Natural killer cell (primary cell): Measurements from ENCODE around the gene LEUTX. TPM values are rescaled to one million over a fixed set of nuclear protein-coding genes. Genes with fewer than 3 reads are reported as not detected.
"Not testable (repeated sequence)": the region's sequence is repeated elsewhere in the genome, so short reads cannot be mapped to it uniquely, and the experiment has no call there.

Source experiments
- ATAC-seq, 3 donors: fragments of 150-1000 bp in 2 of 3; fragments of 200-7000 bp in 1 of 3; cut with Tn5 transposase; 1 replicate in 1 of 3; 2 replicates in 2 of 3; pipeline ENCODE4 v1.10.0; 2021; ENCODE audit warnings: mild to moderate bottlenecking in 2 of 3, moderate library complexity in 2 of 3
- DNase-seq, 2 donors: peaks; one replicate each; pipeline versions ENCODE4 v3.0.0 to v3.0.0-alpha.2; 2013 to 2021; ENCODE audit warnings: mixed read lengths in 1 of 2
- H3K27ac ChIP-seq: one replicate; pipeline ENCODE4 v1.5.1; 2013; ENCODE audit warnings: mild to moderate bottlenecking, low read length
- H3K27me3 ChIP-seq: one replicate; pipeline ENCODE4 v1.6.1; 2013; ENCODE audit warnings: low read length; ENCODE audit not compliant: control insufficient read depth, insufficient read depth
- H3K36me3 ChIP-seq: one replicate; pipeline ENCODE4 v1.6.1; 2013; ENCODE audit warnings: low read length; ENCODE audit not compliant: control insufficient read depth, insufficient read depth
- H3K4me1 ChIP-seq: one replicate; pipeline ENCODE4 v1.6.1; 2013; ENCODE audit warnings: low read length; ENCODE audit not compliant: control insufficient read depth, insufficient read depth
- H3K4me3 ChIP-seq: one replicate; pipeline ENCODE4 v1.5.1; 2013; ENCODE audit warnings: low read length
- H3K9me3 ChIP-seq: one replicate; pipeline ENCODE4 v1.6.1; 2013; ENCODE audit warnings: low read length; ENCODE audit not compliant: control insufficient read depth, insufficient read depth
- H3K27ac Mint-ChIP-seq, 2 donors: one replicate each; pipeline ENCODE4 v1.8.0; 2022; ENCODE audit warnings: mild to moderate bottlenecking in 2 of 2, mixed read lengths in 2 of 2, moderate library complexity in 1 of 2
- H3K27me3 Mint-ChIP-seq, 2 donors: one replicate each; pipeline ENCODE4 v1.8.0; 2022; ENCODE audit warnings: low read depth in 2 of 2, mixed read lengths in 2 of 2
- H3K36me3 Mint-ChIP-seq: one replicate; pipeline ENCODE4 v1.8.0; 2022; ENCODE audit warnings: mixed read lengths
- H3K4me1 Mint-ChIP-seq, 2 donors: one replicate each; pipeline ENCODE4 v1.8.0; 2022; ENCODE audit warnings: mixed read lengths in 2 of 2
- H3K4me3 Mint-ChIP-seq: one replicate; pipeline ENCODE4 v1.8.0; 2022; ENCODE audit warnings: mild to moderate bottlenecking, moderate library complexity, mixed read lengths
- H3K9me3 Mint-ChIP-seq, 2 donors: one replicate each; pipeline ENCODE4 v1.8.0; 2022; ENCODE audit warnings: mixed read lengths in 2 of 2
- WGBS: methylation state at CpG from one replicate; pipeline ENCODE4 v1.1.7; 2013; ENCODE audit warnings: missing lambda C conversion rate; ENCODE audit not compliant: insufficient coverage; 5-methylcytosine and 5-hydroxymethylcytosine counted together
- intact Hi-C: fragments of 100-400 bp; cut with micrococcal nuclease; formaldehyde crosslinking; loops from one replicate; pipeline ENCODE4 v1.14.2; 2022
- total RNA-seq, 4 donors: library from RNA; stranded (reverse); fragments of 120-200 nt in 1 of 4; gene quantifications; one replicate each; pipeline versions ENCODE4 v1.2.3 to v1.2.4, GENCODE V29; 2013 to 2022
- TF ChIP-seq, protein P1 (sequence below): fragments of 200-600 bp; IDR thresholded peaks from one replicate; pipeline ENCODE4 v1.8.0; 2022; ENCODE audit warnings: antibody characterized with exemption

The LEUTX gene
- total RNA-seq, 3 donors from 2014 or later (not counting 1 experiment from before 2014, with no cell fraction given), result not detected

DNA sequence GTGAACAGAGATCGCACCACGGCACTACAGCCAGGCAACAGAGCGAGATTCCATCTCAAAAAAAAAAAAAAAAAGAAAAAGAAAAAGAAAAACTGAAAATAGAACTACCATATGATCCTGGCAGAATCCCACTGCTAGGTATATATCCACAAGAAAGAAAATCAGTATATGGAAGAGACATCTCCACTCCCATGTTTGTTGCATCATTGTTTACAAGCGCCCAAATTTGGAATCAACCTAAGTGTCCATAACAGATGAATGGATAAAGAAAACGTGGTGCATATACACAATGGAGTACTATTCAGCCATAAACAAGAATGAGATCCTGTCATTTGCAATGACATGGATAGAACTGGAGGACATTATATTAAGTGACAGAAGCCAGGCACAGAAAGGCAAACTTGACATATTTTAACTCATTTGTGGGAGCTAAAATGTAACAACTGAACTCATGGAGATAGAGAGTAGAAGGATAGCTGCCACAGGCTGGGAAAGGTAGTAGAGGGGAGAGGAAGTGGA is 29.3 kb downstream of the LEUTX start:
- TF ChIP-seq, protein P1, sequence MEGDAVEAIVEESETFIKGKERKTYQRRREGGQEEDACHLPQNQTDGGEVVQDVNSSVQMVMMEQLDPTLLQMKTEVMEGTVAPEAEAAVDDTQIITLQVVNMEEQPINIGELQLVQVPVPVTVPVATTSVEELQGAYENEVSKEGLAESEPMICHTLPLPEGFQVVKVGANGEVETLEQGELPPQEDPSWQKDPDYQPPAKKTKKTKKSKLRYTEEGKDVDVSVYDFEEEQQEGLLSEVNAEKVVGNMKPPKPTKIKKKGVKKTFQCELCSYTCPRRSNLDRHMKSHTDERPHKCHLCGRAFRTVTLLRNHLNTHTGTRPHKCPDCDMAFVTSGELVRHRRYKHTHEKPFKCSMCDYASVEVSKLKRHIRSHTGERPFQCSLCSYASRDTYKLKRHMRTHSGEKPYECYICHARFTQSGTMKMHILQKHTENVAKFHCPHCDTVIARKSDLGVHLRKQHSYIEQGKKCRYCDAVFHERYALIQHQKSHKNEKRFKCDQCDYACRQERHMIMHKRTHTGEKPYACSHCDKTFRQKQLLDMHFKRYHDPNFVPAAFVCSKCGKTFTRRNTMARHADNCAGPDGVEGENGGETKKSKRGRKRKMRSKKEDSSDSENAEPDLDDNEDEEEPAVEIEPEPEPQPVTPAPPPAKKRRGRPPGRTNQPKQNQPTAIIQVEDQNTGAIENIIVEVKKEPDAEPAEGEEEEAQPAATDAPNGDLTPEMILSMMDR, result no peak
- Mint-ChIP-seq H3K4me3 (no peak overlapping the region), H3K9me3 (no peaks in the 10 kb centered on the region), H3K27ac (no peak overlapping the region), H3K27me3 (peaks cover 0 to 2% of the 10 kb centered on the region in 2 donors), H3K36me3 (no peaks in the 10 kb centered on the region), H3K4me1 (no peaks in the 10 kb centered on the region)
- Histone ChIP-seq H3K4me1 (no peaks in the 10 kb centered on the region), H3K27ac (no peak overlapping the region), H3K9me3 (no peaks in the 10 kb centered on the region), H3K4me3 (no peak overlapping the region), H3K36me3 (no peaks in the 10 kb centered on the region), H3K27me3 (no peaks in the 10 kb centered on the region)
- WGBS, result 84% methylated on average over 3 of the region's 5 CpGs
- no peak for DNase-seq
- ATAC-seq, result no peak
- intact Hi-C loops, result no loop called here

DNA sequence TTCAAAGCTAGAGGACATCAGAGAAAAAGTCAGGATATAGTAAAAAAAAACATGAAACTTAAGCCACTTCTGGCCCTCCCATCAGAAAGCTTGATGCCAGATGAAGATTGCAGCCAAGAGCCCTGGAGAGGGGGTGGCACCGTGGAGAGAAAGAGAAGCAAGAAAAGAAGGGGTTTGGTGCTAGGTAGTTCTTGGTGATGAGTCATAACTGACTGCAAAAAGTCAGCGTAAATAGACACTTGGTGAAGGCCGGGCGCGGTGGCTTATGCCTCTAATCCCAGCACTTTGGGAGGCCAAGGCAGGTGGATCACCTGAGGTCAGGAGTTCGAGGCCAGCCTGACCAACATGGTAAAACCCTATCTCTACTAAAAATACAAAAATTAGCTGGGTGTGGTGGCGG is 30.0 kb downstream of the LEUTX start:
- H3K4me3 ChIP-seq, H3K36me3 Mint-ChIP-seq, H3K27me3 ChIP-seq, DNase-seq, H3K27ac ChIP-seq, H3K27me3 Mint-ChIP-seq, H3K4me1 ChIP-seq, intact Hi-C loops, H3K27ac Mint-ChIP-seq, H3K36me3 ChIP-seq, ATAC-seq, H3K9me3 ChIP-seq, H3K4me3 Mint-ChIP-seq, H3K4me1 Mint-ChIP-seq, H3K9me3 Mint-ChIP-seq: not testable (repeated sequence)
- WGBS, result 75% methylated on average over 6 of the region's 7 CpGs

DNA sequence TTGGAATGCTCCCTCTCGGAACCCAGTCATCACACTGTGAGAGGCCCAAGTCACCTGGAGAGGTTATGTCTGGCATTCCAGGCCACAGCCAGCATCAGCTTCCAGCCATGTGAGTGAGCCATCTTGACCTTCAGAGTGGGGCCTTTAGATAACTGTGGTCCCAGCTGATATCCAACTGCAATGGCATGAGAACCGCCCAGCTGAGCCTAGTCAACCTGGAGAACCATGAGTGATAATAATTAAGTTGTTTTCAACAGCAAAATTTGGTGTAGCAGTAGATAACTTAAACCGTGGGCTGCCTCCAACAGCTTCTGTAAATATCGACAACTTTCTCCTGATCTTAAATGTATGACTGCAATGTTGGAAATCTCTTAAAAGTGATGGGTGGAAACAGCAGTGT is 30.7 kb downstream of the LEUTX start:
- Histone ChIP-seq H3K9me3 (no peaks in the 10 kb centered on the region), H3K4me1 (no peaks in the 10 kb centered on the region), H3K4me3 (no peak overlapping the region), H3K27me3 (no peaks in the 10 kb centered on the region), H3K27ac (no peak overlapping the region), H3K36me3 (no peaks in the 10 kb centered on the region)
- intact Hi-C loops, result no loop called here
- WGBS, result 96% methylated on average over 4 of the region's 4 CpGs
- Mint-ChIP-seq H3K9me3 (no peaks in the 10 kb centered on the region), H3K36me3 (no peaks in the 10 kb centered on the region), H3K27ac (no peak overlapping the region), H3K4me3 (no peak overlapping the region), H3K27me3 (no peaks in the 10 kb centered on the region), H3K4me1 (no peaks in the 10 kb centered on the region)
- ATAC-seq, result no peak
- DNase-seq, result no peak
- TF ChIP-seq, protein P1, result no peak

DNA sequence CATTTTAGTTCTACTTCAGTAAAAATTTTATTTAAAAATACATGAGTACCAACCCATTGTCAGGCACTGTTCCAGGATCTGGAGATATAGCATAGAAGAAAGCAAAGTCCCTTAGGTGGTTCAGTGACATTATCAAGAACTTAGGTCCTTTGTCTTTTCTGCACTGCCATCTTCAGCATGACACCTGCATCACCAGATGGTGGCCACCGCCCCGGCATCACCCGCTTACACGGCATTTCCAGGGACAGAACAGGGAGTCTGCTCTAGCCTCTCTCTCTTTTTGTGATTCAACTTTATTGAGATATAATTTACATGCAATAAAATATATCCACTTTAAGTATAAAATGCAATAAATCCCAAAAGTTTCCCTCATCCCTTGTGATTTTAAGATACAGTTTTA is 31.8 kb downstream of the LEUTX start:
- intact Hi-C loops, result no loop called here
- H3K4me1 Mint-ChIP-seq, result no peaks in the 10 kb centered on the region

More for the DNA sequence above, 31.8 kb downstream of the LEUTX start:
- Histone ChIP-seq H3K4me1 (no peaks in the 10 kb centered on the region), H3K36me3 (no peaks in the 10 kb centered on the region), H3K9me3 (no peaks in the 10 kb centered on the region), H3K27ac (no peak overlapping the region), H3K27me3 (no peaks in the 10 kb centered on the region), H3K4me3 (no peak overlapping the region)
- Mint-ChIP-seq H3K27me3 (no peaks in the 10 kb centered on the region), H3K9me3 (no peaks in the 10 kb centered on the region), H3K27ac (no peak overlapping the region), H3K4me3 (no peak overlapping the region), H3K36me3 (no peaks in the 10 kb centered on the region)
- DNase-seq (no peak), ATAC-seq (no peak)
- TF ChIP-seq, protein P1, result no peak
- 96% methylated on average over 4 of the region's 4 CpGs for WGBS
